ENCODE measurements around the gene NPY4R2.
"Not testable (repeated sequence)": the region's sequence is repeated elsewhere in the genome, so short reads cannot be mapped to it uniquely, and the experiment has no call there.

Gene NPY4R2

GRCh38 chr10:47932824-47933223, 14.4 kb downstream of the NPY4R2 start:
- not testable (repeated sequence) for DNase-seq (ENCODE audit: low read depth)

- DNase-seq (ENCODE audit: low read depth) = not testable (repeated sequence)
Measured at GRCh38 chr10:47933462-47933861, 15.0 kb downstream of the NPY4R2 start.

GRCh38 chr10:47936772-47937228, 18.3 kb downstream of the NPY4R2 start:
- not testable (repeated sequence) for DNase-seq (ENCODE audit: low read depth)

GRCh38 chr10:47937634-47938033, 19.2 kb downstream of the NPY4R2 start:
- not testable (repeated sequence) for DNase-seq (ENCODE audit: low read depth)

GRCh38 chr10:47940821-47941220, 22.4 kb downstream of the NPY4R2 start:
- not testable (repeated sequence) for DNase-seq (ENCODE audit: low read depth)

- not testable (repeated sequence) for DNase-seq (ENCODE audit: low read depth)
Measured at GRCh38 chr10:47941379-47941778, 22.9 kb downstream of the NPY4R2 start.

- DNase-seq (ENCODE audit: low read depth) = not testable (repeated sequence)
Measured at GRCh38 chr10:47942351-47943019, 24.0 kb downstream of the NPY4R2 start.

GRCh38 chr10:47943328-47943727, 24.9 kb downstream of the NPY4R2 start:
- DNase-seq (ENCODE audit: low read depth) = not testable (repeated sequence)

- DNase-seq (ENCODE audit: low read depth) = not testable (repeated sequence)
Measured at GRCh38 chr10:47947424-47947823, 29.0 kb downstream of the NPY4R2 start.

- DNase-seq (ENCODE audit: low read depth) = not testable (repeated sequence)
Measured at GRCh38 chr10:47957158-47957557, 38.7 kb downstream of the NPY4R2 start.

GRCh38 chr10:47959677-47960076, 41.2 kb downstream of the NPY4R2 start:
- DNase-seq (ENCODE audit: low read depth) = not testable (repeated sequence)

GRCh38 chr10:47960699-47961098, 42.2 kb downstream of the NPY4R2 start:
- DNase-seq (ENCODE audit: low read depth) = not testable (repeated sequence)

GRCh38 chr10:47962785-47963184, 44.3 kb downstream of the NPY4R2 start:
- DNase-seq (ENCODE audit: low read depth) = not testable (repeated sequence)

- not testable (repeated sequence) for DNase-seq (ENCODE audit: low read depth)
Measured at GRCh38 chr10:47964280-47965063, 46.0 kb downstream of the NPY4R2 start.

GRCh38 chr10:47968988-47969387, 50.5 kb downstream of the NPY4R2 start:
- DNase-seq (ENCODE audit: low read depth) = not testable (repeated sequence)

- DNase-seq (ENCODE audit: low read depth) = not testable (repeated sequence)
Measured at GRCh38 chr10:47970047-47970446, 51.6 kb downstream of the NPY4R2 start.

GRCh38 chr10:47971598-47971997, 53.1 kb downstream of the NPY4R2 start:
- DNase-seq (ENCODE audit: low read depth) = not testable (repeated sequence)

GRCh38 chr10:47972077-47972476, 53.6 kb downstream of the NPY4R2 start:
- not testable (repeated sequence) for DNase-seq (ENCODE audit: low read depth)
